HEK293 (cell line): ENCODE measurements around the gene MPC1.

Experiments used
- CTCF ChIP-seq: fragments of 450-650 bp; formaldehyde crosslinking; IDR thresholded peaks from 2 replicates; pipeline ENCODE4 v1.5.1; 2016; ENCODE audit warnings: missing biosample characterization, missing genetic modification characterization
- KLF10 ChIP-seq: fragments of 450-650 bp; IDR thresholded peaks from 2 replicates; pipeline ENCODE4 v1.5.1; 2018; ENCODE audit warnings: missing biosample characterization, mild to moderate bottlenecking, missing genetic modification characterization
- REST ChIP-seq: fragments of 450-650 bp; formaldehyde crosslinking; IDR thresholded peaks from 2 replicates; pipeline ENCODE4 v1.5.1; 2016; ENCODE audit warnings: missing biosample characterization, missing genetic modification characterization
- ZNF140 ChIP-seq: fragments of 450-650 bp; formaldehyde crosslinking; IDR thresholded peaks from 2 replicates; pipeline ENCODE4 v1.5.1; 2016; ENCODE audit warnings: missing biosample characterization, missing genetic modification characterization
- ZNF174 ChIP-seq: fragments of 450-650 bp; formaldehyde crosslinking; IDR thresholded peaks from 2 replicates; pipeline ENCODE4 v1.5.0; 2017; ENCODE audit warnings: missing biosample characterization, mild to moderate bottlenecking, missing genetic modification characterization
- ZNF26 ChIP-seq: fragments of 450-650 bp; formaldehyde crosslinking; IDR thresholded peaks from 2 replicates; pipeline ENCODE4 v1.5.1; 2016; ENCODE audit warnings: missing biosample characterization, missing genetic modification characterization
- ZNF311 ChIP-seq: fragments of 450-650 bp; formaldehyde crosslinking; IDR thresholded peaks from 2 replicates; pipeline ENCODE4 v1.5.1; 2017; ENCODE audit warnings: missing biosample characterization, missing genetic modification characterization, borderline replicate concordance
- ZNF366 ChIP-seq: fragments of 450-650 bp; formaldehyde crosslinking; conservative IDR thresholded peaks from 2 replicates; pipeline ENCODE4 v1.5.1; 2016; ENCODE audit warnings: missing biosample characterization, missing genetic modification characterization
- ZNF639 ChIP-seq: fragments of 450-650 bp; formaldehyde crosslinking; IDR thresholded peaks from 2 replicates; pipeline ENCODE4 v1.5.1; 2016; ENCODE audit warnings: missing biosample characterization, missing genetic modification characterization
- ZNF660 ChIP-seq: fragments of 450-650 bp; IDR thresholded peaks from 2 replicates; pipeline ENCODE4 v1.5.1; 2018; ENCODE audit warnings: missing biosample characterization, mild to moderate bottlenecking, missing genetic modification characterization
- ZSCAN5A ChIP-seq: fragments of 450-650 bp; formaldehyde crosslinking; IDR thresholded peaks from 2 replicates; pipeline ENCODE4 v1.5.1; 2016; ENCODE audit warnings: missing biosample characterization, missing genetic modification characterization

- TF ChIP-seq REST (tag by site-specific recombination) (no peak), ZNF639 (tag by site-specific recombination) (no peak), ZNF174 (tag by site-specific recombination) (no peak), ZNF366 (no peak), CTCF (tag by site-specific recombination) (no peak), ZNF660 (tag by site-specific recombination) (no peak), ZNF140 (tag by site-specific recombination) (no peak), ZSCAN5A (tag by site-specific recombination) (no peak), ZNF26 (tag by site-specific recombination) (no peak), ZNF311 (tag by site-specific recombination) (no peak), KLF10 (tag by site-specific recombination) (no peak)
These were observed 26.4 kb upstream of the MPC1 start for GRCh38 chr6:166408936-166409755.
